HG03342 (cell line): ENCODE results near the gene MAPK1IP1L.
"Not testable (repeated sequence)": the region's sequence is repeated elsewhere in the genome, so short reads cannot be mapped to it uniquely, and the experiment has no call there.

ENCODE experiments used
- ATAC-seq: cut with Tn5 transposase; IDR thresholded peaks from one replicate; pipeline ENCODE4 v1.9.1; 2021; ENCODE audit warnings: mild to moderate bottlenecking, moderate library complexity; ENCODE audit not compliant: unreplicated experiment

MAPK1IP1L gene

DNA sequence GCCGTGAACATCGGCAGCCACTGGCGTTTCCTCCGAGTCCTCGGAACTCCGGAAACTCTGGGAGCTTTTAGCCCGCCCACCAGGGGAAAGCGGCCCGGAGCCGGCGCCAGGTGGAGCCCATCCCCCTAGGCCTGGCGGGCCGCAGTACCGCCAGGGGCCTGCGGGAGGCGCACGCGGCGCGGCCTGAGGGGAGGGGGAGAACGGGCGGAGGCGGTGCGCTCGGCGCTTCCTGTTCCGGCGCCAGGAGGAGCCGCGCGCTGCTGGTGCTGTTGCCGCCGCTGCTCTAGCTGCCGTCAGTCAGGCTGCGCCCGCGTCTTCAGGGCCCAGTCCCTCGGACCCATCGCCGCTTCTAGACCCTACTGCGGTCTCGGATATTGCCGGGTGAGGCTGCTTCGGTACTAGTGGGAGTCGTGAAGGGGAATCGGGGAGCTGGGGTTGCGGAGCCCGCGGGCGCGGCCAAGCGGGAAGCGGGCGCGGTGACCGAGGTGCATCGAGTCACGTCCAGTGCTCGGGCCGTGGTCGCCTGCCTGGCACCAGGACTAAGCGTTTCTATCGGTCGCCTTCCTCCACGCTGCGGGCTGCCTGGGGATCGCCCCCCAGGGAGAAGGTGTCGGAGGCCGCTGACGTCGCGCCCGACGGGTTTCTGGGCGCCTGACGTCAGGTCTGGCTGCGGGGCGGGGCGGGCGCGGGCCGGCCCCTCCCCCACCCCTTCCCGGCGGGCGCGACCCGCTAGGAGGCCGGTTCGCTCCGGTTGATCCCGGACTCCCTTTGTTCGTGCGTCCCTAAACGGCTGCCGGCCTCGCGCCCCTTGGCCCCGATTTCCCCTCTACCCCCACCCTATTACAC is at the start of gene MAPK1IP1L:
Gene MAPK1IP1L, plus strand, starts transcription at position 225 of the 846 bp plus-strand sequence. CDS start 10,037 bp downstream, outside the sequence.
- peak; percentile 86 for ATAC-seq

DNA sequence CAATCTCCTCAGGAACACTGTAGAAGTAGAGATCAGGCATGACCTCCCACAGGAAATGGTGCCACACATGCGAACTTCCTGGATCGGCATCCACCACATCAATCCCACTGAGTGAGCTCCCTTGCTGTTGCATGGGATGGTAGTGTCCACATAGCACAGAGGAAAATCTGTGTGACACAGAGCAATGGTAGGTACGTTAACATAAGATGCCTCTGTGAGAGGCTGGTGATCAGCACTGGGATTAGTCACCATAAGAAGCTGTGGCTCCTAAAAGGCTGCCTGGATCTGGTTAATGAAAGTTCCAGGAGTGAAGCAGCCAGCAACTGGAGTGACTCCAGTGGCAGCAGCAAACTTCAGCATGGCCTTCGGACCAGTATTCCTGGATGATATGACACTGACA is 46.4 kb upstream of the MAPK1IP1L start:
- no peak for ATAC-seq

DNA sequence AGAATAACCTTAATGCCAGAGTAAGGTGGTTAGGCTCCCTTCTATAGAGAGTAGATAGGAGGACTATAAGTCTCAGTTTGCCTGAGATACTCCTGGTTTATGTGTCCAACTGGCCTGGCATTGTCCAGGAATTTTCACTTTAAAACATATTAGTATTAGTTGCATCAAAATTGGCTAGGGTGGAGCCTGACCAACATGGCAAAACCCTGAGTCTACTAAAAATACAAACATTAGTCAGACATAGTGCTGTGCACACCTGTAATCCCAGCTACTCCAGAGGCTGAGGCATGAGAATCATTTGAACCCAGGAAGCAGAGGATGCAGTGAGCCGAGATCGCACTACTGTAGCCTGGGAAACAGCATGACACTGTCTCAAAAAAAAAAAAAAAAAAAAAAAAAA is 36.4 kb upstream of the MAPK1IP1L start:
- no peak for ATAC-seq

DNA sequence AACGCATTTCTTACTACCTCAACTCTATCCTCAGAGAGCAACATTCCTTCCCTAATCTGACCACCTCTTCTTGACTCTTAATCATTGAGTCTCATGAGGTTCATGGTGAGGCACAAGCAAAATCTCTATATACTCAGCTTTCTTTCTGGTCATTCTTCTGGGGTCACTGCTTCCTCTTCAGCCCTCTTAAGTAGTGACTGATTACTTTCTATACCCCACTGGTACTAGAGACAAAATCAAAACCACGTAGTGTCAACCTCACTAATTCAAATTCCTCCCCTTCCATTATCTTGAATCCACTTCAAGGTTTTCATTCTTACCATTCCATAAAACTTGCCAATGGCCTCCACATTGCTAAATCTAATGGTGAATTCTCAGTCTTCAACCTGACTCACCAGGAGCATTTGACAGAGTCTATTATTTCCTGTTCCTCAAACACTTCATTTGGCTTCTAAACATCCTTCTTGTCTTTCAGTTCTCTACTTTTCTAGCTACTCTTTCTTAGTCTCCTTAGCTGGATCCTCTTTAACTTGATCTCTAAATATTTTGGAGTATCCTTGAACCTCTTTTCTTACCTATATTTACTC is 31.4 kb upstream of the MAPK1IP1L start:
- no peak for ATAC-seq

DNA sequence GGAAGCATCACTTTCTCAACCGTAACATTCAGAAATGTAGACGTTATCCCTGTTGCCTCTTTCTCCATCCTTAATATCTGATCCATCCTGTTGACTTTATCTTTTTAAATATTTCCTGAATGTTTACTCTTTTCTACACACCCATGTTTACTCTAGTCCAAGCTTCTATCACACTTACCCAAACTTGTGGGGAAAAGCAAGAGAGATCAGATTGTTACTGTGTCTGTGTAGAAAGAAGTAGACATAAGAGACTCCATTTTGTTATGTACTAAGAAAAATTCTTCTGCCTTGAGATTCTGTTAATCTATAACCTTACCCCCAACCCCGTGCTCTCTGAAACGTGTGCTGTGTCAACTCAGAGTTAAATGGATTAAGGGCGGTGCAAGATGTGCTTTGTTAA is 27.1 kb upstream of the MAPK1IP1L start:
- not testable (repeated sequence) for ATAC-seq

DNA sequence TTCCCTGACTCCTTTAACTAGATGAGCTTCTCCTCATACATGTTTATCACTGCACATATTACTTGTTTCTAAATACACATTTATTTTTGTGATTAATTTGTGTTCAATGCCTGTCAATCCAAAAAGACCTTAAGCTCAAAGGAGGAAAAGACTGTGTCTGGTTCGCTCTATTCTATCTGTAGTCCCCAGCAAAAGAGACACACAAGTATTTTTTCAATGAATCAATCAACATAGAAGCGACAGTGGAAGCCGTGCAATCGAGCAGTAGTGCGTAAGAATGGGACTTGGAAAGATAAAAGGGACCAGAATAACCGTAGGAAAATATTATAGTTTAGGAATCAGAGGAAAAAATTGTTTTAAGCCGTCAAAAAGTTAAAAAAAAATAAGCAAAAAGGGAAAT is 25.5 kb upstream of the MAPK1IP1L start:
- ATAC-seq, result no peak

DNA sequence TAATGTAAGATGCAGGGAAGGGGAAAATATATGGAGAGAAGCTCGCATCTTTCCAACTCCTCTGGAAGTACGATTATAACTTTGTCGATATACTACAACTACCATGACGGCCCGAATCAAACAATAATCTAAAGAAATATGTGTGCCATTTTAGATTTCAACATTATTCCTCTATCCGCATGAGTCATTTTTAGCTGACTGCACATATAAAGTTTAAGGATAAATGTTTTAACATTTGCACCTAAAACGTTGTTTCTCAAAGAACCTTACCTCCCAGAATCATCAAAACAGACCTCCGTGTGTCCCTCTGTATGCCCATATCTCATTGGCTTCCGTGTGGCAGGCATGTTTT is 25.0 kb upstream of the MAPK1IP1L start:
- no peak for ATAC-seq

DNA sequence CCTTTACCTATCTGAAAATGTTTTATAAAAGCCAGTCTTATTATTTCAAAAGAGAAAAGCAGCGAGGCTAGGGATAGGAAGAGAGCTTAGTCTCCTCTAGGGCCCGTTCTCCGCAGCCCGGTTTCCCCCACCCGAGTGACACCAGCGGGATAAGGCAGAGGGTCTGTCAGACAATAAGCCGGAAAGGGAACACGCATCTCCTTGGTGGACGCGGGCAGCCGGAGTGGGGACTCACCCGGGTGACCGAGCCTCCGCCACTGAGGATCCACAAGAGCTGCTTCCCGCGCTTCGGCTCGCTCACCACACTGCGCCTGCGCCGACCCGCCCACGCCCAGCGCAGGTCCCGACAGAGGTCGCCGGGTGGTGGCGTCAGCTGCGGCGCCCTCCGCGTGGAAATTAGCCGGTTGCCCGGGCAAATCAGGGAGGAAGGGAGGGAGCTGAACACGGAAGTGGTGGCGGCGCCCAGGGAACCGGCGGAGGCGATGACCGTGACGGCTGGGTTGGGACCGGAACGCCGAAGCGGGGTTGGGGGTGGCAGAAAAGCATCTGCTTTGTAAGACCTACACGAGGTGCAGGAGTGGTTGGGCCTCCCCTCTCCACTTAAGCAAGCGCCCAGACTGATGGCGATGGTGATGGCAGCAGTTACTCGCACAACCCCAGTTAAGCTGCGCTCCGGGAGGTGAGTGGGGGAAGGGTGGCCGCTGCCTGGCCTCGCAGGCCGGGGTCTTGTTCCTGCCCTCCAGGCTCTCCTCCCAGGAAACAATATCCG is 24.5 kb upstream of the MAPK1IP1L start, which contains the start of the genes SOCS4 and WDHD1:
Gene SOCS4, plus strand, starts transcription at position 444 of the 769 bp plus-strand sequence. CDS start 15,806 bp downstream, outside the sequence.
Gene WDHD1, minus strand, starts transcription at position 307 of the 769 bp plus-strand sequence. CDS start 312 bp downstream, outside the sequence.
- peak; percentile 87 for ATAC-seq

DNA sequence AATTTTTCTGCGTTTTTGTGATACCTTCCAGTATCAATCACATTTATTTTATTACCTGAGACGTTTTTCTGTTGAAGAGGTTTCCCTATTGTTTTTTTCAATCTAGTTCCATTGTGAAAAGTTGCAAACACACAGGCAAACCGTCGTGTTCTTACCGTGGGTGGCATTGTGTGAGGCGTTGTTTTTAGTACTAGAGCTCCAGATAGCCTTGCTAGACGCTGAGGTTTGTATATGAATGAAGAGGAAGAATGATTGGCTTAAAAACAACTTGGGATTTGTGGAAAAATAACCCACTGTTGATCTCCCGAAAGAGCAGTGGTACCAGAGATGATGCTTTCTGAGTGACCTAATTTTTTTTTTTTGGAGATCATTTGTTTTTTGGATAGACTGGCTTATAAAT is 23.4 kb upstream of the MAPK1IP1L start:
- no peak for ATAC-seq

DNA sequence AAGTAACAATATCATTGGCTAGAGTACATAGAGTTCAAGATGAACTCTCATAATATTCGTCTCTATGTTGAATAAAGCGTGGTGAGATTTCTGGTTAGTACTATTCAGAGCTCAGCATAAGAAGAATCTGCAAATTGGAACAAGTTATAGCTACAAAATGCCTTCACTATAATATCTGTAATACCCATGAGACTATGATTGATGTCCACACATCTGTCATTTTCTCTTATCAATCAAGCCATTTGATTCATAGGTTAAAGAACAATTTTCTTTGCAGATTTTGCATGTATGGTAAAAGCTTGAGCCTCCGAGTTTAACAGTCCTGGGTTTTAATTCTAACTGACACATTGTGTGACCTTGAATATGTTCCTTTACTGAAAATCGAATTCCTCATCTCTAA is 23.0 kb upstream of the MAPK1IP1L start:
- no peak for ATAC-seq

DNA sequence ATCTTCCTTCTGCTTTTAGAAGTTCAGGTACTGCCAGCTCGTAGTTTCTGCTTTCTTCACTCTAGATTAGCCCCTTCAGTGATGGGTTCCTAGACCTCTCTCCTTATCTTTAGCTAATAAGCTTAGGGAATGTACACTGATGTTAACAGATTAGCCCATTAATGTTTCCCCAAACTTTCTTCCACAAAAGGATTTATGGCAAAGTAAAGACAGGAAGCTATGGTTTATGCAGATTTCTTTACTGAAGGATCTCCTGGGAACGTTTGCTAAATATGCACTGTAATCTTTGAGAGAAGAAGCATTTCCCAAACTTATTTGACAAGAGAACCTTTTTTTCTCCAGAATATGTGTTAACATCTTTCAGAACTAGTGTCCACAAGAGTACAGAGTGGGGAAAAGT is 20.3 kb upstream of the MAPK1IP1L start:
- no peak for ATAC-seq

DNA sequence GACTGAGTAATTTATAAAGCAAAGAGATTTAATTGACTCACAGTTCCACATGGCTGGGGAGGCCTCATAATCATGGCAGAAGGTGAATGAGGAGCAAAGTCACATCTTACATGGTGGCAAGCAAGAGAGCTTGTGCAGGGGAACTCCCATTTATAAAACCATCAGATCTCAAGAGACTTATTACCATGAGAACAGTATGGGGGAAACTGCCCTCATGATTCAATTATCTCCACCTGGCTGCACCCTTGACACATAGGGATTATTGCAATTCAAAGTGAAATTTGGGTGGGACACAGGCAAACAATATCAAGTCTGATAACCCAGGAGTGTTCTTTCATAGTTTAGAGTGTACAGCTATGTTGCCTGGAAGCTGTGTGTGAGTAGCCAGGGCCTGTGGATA is 13.5 kb upstream of the MAPK1IP1L start:
- not testable (repeated sequence) for ATAC-seq

DNA sequence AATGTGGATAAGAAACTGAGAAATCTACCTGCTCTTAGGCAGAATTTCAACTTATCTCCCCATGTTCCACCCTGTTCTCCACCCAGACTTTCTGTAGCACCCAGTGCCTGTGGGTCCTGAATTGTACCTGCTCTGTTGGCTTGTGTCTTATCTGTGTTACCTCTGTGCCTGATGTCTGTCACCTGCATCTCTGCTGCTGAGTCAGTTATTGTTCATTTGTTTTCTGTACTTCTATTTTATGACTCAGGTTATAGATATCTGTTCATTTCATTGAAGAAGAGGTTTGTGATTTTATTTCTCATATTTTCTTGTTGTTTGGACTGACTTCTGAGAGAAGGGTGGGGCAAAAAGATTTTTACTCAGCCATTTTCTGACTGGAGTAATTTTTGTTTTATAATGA is 12.7 kb upstream of the MAPK1IP1L start:
- no peak for ATAC-seq

DNA sequence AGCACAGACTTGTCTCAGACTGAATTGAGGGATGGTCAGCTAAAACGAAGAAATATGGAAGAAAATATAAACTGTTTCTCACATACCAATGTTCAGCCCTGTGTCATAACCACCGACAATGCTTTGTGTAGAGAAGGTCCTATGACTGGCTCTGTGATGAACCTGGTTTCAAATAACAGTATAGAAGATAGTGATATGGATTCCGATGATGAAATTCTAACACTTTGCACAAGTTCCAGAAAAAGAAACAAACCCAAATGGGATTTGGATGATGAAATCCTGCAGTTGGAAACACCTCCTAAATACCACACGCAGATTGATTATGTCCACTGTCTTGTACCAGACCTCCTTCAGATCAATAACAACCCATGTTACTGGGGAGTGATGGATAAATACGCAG is 7.9 kb upstream of the MAPK1IP1L start:
- no peak for ATAC-seq

DNA sequence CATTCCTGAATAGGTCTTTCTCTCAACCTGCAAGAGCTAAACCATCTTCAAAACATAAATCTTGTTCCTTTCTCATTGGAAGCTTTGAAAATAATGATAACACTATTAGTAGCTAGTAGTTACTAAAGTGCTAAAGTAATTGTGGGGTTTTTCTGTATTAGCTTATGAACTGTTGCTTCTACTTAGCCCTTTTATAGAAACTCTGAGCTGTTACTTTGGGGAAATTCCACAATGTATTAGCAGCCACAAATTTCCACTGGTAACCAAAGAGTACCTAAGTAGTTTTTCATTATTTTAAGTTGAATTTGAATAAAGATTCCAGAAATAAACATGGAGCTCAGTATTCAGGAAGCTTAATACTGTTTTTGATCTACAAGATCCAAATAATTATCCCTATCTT is 6.4 kb upstream of the MAPK1IP1L start:
- ATAC-seq, result no peak

DNA sequence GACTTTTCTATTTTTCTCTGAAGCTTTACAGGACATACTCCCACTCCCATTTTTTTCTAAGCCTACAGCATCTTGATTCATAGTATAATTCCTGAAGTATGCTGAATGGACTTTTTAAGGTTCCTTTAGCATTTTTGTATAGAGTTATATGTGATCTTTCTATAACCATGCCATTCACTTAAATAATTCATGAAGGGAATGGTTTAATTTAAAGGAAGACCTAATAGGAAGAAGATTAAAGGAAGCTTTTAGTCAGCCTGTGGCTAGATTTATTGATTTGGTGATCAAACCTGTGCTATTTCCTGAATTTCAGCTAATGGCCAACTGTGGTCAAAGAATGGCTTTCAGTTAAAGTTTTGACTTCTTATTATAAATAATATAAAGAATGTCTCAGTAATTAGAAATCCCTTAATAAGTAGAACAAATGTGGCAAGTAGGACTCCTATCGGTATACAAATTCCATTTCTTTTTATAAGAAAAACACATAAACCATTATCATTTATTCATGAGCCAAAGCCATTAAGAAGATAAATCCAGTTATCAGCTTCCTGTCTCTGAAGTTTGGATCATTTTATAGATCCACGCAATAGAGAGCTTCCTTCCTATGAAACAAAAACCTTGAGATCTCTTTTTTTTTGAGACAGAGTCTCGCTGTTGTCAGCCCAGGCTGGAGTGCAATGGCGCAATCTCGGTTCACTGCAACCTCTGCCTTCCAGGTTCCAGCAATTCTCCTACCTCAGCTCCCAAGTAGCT is 4.0 kb upstream of the MAPK1IP1L start:
- no peak for ATAC-seq

DNA sequence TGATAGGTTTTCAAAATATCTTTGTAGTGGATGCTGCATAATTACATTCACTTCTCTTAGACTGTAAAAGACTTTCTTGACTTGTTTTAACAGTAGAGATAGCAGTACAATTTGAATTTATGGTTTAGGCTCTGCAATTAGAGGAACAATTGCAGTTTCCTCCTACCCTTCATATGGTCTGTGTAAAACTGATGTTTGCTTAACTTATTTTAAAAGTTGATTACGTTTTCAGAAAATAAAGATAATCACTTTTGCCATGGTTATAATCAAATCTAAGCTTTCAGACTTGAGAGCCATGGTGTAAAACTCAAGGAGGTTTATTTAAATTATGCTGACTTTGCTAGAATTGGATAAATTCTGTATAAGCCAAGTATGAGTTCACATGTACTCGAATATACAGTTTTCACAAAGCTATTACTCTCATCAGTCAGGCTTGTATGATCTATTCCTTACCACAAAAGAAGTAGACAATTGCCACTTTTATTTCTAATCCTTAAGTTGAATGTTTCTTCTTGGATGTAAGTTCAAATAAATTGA is 2.5 kb upstream of the MAPK1IP1L start:
- no peak for ATAC-seq

DNA sequence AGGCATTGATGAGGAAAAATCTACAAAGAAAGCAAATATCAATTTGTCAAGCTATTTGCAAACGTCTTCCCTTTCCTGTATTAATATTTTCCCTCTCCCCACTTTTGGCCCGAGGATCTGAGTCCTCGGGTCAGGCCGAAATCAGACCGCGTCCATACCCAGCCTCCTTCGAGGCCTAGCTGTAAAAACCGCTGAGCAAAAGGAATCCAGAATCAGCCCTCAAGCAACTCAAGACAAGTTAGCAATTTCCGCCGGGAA is 353 bp upstream of the MAPK1IP1L start:
- no peak for ATAC-seq

DNA sequence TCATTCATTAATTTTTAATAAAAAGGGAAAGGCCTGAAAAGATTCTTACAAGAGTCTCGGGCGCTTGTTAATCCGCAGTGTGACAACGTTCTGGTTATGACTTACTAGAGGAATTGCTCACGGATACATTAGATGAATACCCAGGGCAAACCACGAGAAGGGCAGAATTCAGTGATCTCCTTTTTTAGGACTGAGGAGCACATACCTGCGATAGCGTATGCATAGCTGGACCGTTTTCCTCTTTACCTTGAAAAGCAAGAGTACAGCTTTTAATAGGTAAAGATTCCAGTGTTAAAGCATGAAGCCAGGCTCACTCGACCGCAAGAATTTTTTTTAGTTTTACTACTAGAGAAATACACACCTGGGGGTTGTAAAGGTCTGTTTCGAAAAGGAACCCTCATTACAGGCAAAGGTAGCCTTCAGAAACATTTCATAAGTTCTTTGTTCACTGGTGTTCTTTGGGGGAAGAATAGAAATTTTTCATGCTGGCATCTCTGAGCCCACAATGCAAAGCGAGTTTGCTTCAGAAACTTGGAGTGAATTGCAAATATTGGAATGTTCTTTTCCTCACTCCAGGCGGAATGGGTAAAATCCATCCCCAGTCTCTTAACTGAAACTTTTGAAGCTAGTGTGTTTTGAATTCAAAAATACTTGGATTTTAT is 953 bp downstream of the MAPK1IP1L start:
- ATAC-seq, result no peak

DNA sequence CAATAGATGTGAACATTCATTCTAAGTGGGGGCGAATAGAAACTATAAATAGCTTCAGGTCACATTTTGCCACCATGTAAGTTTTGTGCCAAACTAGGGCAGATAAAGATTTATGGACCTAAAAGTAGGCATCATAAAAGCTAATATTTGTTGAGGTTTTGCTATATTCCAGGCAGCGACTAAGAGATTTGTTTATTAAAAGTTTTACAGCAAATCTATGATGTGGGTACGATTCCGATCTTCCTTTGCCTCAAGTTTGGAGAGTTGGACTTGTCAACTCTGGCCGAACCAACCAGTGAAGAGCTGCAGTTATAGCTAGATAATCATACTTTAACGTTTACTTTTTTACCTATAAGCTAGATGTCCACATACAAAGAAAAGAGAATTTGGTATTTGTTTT is 1.6 kb downstream of the MAPK1IP1L start:
- ATAC-seq, result no peak
